PFSK-1 (cell line): ENCODE results near the gene PARP15.

Experiments
- FOXP2 ChIP-seq: optimal IDR thresholded peaks from 2 replicates; pipeline ENCODE3; 2011; ENCODE audit warnings: borderline replicate concordance, control low read depth, inconsistent platforms; ENCODE audit not compliant: insufficient read depth; ENCODE audit errors: extremely low read length, extremely low read depth
- POLR2AphosphoS5 ChIP-seq: IDR thresholded peaks from 2 replicates; pipeline ENCODE4 v1.6.1; 2012; ENCODE audit warnings: low read depth, mild to moderate bottlenecking, control low read depth, low read length, moderate library complexity
- SIN3A ChIP-seq: IDR thresholded peaks from 2 replicates; pipeline ENCODE4 v1.6.1; 2012; ENCODE audit warnings: mild to moderate bottlenecking, low read length, moderate library complexity, borderline replicate concordance; ENCODE audit not compliant: insufficient read depth
- TAF1 ChIP-seq: IDR thresholded peaks from 2 replicates; pipeline ENCODE4 v1.6.1; 2012; ENCODE audit warnings: low read length, control low read depth, borderline replicate concordance; ENCODE audit not compliant: insufficient read depth
- TF ChIP-seq, protein P1 (sequence below), 2 experiments: IDR thresholded peaks; 2 replicates each; pipeline versions ENCODE4 v1.6.1 to v1.8.0; 2011 to 2012; ENCODE audit warnings: low read depth in 2 of 2, low read length in 2 of 2, control low read depth in 1 of 2, inconsistent platforms in 1 of 2, mild to moderate bottlenecking in 1 of 2, moderate library complexity in 1 of 2; ENCODE audit not compliant: insufficient read depth in 1 of 2

Gene PARP15

DNA sequence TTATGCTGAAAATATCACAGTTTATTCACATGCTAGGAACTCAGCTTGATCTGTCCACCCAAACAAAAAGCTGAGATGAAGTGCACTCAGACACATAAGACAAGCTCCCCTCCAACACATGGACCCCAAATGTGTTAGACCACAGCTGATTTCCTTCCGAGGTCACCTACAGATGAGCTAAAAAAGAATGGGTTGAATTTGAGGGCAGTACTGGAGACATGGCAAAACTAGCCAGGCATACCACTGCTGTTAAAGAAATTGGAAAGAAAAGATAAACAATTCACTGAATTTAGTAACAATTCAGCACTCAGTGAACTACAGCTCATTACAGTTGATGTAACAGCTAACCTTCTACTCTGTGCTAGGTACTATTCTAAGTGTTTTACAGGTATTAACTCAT lies 28.8 kb upstream of the PARP15 start:
- TF ChIP-seq, protein P1, sequence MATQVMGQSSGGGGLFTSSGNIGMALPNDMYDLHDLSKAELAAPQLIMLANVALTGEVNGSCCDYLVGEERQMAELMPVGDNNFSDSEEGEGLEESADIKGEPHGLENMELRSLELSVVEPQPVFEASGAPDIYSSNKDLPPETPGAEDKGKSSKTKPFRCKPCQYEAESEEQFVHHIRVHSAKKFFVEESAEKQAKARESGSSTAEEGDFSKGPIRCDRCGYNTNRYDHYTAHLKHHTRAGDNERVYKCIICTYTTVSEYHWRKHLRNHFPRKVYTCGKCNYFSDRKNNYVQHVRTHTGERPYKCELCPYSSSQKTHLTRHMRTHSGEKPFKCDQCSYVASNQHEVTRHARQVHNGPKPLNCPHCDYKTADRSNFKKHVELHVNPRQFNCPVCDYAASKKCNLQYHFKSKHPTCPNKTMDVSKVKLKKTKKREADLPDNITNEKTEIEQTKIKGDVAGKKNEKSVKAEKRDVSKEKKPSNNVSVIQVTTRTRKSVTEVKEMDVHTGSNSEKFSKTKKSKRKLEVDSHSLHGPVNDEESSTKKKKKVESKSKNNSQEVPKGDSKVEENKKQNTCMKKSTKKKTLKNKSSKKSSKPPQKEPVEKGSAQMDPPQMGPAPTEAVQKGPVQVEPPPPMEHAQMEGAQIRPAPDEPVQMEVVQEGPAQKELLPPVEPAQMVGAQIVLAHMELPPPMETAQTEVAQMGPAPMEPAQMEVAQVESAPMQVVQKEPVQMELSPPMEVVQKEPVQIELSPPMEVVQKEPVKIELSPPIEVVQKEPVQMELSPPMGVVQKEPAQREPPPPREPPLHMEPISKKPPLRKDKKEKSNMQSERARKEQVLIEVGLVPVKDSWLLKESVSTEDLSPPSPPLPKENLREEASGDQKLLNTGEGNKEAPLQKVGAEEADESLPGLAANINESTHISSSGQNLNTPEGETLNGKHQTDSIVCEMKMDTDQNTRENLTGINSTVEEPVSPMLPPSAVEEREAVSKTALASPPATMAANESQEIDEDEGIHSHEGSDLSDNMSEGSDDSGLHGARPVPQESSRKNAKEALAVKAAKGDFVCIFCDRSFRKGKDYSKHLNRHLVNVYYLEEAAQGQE (IDR thresholded peaks at IDR 0.05; ENCODE audit: insufficient read depth in 1 of 2, low read depth in 2 of 2, low read length in 2 of 2) = no peak
- TF ChIP-seq TAF1 = no peak
- TF ChIP-seq SIN3A = no peak
- no peak for TF ChIP-seq FOXP2
- TF ChIP-seq POLR2AphosphoS5 = no peak

DNA sequence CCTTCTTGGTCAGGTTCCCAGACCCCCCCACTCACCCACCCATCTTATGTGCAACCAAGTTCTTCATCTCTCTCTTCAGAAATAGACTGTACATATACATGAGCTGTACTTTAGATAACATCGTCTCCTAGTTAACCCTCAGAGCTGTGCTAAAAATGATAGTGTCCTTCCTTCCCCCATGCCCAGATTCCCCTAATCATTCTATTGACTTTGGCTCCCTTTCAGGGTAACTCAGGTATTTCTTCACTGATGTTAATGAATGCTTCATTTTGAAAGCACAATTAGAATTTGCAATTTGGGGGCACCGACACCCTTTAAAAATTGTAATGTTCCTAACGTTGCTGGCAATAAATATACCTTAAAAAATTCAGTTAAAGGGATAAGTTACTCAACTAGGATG lies 24.3 kb upstream of the PARP15 start:
- no peak for TF ChIP-seq SIN3A
- no peak for TF ChIP-seq FOXP2
- no peak for TF ChIP-seq TAF1
- no peak for TF ChIP-seq POLR2AphosphoS5
- TF ChIP-seq, protein P1 (IDR thresholded peaks at IDR 0.05; ENCODE audit: insufficient read depth in 1 of 2, low read depth in 2 of 2, low read length in 2 of 2) = no peak

GRCh38 chr3:122555275-122556071 lies 22.0 kb upstream of the PARP15 start:
- TF ChIP-seq TAF1 (no peak), FOXP2 (no peak), SIN3A (no peak), POLR2AphosphoS5 (no peak)
- TF ChIP-seq, protein P1 (IDR thresholded peaks at IDR 0.05; ENCODE audit: insufficient read depth in 1 of 2, low read depth in 2 of 2, low read length in 2 of 2) = no peak

GRCh38 chr3:122557356-122557755 lies 20.1 kb upstream of the PARP15 start:
- TF ChIP-seq, protein P1 (IDR thresholded peaks at IDR 0.05; ENCODE audit: insufficient read depth in 1 of 2, low read depth in 2 of 2, low read length in 2 of 2) = no peak
- no peak for TF ChIP-seq POLR2AphosphoS5
- no peak for TF ChIP-seq SIN3A
- TF ChIP-seq TAF1 = no peak
- TF ChIP-seq FOXP2 = no peak
